Fibroblast of skin of left biceps (primary cell): ENCODE data around the gene SH3BP5.
A peak's percentile ranks its signal among the peaks of the same experiment; 100 is the strongest.

Source experiments
- DNase-seq, 2 experiments: peaks; one replicate each; pipeline ENCODE4 v3.0.0-alpha.2; 2013; ENCODE audit warnings: low read depth in 2 of 2

The SH3BP5 gene

DNA sequence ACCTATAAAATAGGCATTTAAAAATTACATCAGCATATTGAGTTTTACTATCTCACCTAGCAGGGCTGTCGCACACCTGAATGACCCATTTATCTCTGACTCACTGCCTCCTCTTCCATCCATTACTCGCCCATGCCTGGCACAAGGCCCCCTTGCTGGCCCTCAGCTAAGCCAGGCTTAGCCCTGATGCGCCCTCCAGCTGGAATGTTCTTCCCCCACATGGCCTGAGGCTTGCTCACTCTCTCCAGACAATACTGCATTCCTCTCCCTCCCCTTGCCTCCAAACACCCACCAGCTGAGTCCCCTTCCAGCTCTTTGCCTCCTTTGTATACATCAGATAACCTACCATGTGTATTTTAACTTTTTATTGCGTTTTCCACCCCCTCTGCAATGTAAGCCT, 7.2 kb downstream of the SH3BP5 start:
- peak in 1 of 2 experiments; percentile 42 for DNase-seq

DNA sequence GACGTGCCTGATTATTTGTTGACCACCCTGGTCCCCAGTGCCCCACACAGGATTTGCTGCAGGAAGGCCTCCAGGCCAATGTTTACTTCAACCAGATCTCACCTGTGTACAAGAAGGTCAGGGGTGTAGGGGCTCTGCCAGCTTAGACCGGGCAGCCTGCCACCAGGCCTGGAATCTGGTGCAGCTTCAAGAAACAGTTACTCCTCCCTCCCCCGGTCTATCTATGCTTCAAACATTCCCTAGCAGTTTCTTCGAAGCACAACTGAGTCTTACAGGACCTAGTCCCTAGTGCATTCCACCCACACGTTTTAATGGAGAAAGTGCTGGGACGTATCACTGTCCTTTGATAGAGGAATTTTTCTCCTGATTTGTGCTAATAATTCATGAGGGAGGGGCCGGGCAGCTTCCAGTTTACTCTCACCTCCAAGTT, 8.0 kb downstream of the SH3BP5 start:
- no peak for DNase-seq

DNA sequence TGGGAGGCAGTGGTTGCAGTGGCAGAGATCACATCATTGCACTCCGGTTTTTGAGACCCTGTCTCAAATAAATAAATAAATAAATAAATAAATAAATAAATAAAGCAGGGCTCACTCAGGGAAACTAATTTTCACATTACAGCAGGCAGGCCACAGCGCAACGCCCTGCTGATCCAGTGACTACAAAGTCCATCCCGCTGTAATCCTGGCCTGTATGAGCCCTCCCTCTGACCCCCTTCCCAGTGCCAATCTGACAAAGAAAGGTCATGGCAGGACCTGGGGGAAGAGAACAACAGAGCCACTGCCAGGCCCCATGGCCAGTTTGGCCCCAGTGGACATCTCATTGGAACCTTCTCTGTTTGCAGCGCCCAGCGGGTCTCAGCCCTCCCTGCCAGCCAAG, 9.3 kb downstream of the SH3BP5 start:
- no peak for DNase-seq

DNA sequence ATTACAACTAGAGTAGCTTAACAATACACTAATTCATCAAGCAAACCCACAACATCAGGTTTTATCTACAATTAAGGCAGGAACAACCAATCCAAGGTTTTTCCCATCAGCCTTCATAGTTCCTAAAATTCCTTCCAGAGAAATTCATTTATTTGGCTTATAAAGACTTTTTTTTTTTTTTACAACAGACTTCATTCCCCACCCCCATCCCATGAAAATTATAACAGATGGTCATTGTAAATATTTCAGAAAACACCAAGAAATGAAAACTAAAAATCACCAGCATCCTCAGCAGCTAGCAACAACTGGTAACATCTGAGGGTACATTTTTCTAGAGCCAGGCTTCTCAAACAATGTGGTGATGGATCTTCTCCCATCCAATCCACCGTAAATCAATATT, 11.0 kb downstream of the SH3BP5 start:
- DNase-seq = no peak

DNA sequence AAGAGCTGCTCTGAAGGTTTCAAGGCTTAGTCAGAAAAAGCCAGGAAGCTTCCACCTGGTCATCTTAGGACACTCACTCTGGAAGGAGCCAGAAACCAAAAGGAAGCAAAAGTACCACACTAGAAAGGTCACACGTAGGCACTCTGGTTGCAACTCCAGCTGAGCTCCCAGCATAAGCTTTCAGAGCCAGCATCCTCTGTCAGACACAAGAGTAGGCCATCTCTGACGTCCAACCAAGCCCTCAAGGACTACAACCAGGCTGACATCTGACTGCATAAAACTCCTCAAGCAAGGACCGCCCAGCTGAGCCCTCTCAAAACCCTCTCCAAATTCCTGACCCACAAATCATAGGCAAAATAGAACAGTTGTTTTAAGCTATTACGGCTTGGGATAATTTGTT, 12.8 kb downstream of the SH3BP5 start:
- DNase-seq = no peak

DNA sequence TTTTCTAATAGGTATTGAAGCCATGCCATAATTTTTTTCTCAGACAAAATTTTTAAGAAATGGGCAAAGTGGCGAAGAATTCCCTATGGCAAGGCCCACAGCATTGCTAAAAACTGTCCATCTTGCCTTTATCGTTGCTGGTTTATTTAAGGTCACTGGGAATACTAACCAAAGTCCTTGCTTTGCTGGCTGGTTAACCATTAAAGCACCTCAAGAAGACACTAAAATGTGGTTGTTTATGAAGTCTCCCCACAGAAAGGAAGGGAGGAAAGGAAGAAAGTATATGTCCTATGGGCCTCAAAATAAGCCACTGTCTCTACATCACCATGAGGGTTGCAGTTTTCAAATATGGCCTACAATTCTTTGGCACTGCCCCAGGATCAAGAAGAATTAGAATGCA, 13.2 kb downstream of the SH3BP5 start:
- DNase-seq = no peak

DNA sequence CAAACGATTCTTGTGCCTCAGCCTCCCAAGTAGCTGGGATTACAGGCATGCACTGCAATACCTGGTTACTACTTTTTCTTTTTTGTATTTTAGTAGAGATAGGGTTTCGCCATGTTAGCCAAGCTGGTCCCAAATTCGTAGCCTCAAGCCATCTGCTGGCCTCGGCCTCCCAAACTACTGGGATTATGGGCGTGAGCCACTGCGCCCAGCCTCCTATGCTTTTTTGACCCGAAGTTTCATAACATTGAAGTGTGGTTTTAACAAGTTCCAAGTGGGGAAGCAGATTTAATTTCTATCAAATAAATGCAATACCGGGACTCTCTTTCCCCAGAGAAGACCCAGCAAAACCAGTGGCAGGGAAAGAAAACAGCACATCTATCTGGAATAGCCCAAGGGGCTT, 13.7 kb downstream of the SH3BP5 start:
- no peak for DNase-seq

DNA sequence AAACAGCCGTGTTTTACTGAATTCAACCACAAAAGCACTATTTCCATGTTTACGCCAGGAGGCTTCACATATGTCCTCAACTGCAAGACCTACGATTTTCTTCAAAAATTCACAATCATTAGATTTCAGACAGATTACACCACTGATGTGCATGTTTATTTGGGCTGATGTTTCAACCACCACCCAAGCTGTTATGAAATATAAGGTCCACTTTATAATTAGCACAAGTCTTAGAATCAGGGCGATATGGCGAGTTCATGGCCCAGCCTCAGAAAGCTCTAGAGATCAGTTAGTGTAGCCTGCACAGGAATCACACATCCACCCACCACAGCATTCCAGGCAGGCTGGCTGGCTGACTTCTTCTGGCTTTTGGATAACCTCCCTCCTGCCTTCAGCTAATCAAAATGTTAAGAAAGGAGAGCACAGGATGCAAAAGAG, 15.4 kb downstream of the SH3BP5 start:
- peak in 1 of 2 experiments; percentile 58 for DNase-seq

DNA sequence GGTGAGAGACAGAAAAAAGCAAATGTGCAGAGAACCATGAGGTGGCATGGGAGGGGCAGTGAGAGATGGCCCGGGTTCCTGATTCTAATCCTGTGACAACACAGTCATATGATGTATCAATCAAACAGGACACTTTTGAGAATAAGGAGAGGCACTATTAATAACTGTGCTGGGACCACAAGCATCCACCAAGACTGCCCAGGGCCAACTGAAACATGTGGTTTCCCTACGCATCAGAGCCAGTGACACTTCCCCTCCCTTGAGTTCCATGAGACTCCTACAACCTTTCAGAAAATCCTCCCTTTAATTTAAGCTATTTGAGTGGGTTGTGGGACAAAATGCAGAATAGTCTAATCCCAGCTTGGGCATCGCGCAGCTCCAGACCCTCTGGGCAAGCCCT, 17.4 kb downstream of the SH3BP5 start:
- DNase-seq = no peak

DNA sequence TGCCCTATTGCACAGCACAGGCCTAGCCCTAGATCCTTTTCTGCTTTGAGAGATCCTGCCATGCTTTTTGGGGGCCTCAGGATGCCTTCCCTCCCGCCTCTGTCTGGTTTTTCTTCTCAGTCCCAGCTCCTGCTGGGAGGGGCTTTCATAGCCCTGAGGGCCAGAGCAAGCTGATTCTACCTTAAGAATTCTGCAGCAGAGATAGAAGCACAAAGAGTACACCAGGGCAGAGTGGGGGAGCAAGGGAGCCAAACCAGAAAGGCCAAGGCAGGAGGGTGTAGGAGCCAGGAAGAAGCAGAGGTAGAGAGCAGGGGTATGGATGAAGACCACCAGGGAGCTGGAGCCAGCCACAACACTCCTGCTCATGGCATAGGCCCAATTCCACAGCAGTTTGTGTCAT, 18.1 kb downstream of the SH3BP5 start:
- DNase-seq = no peak

DNA sequence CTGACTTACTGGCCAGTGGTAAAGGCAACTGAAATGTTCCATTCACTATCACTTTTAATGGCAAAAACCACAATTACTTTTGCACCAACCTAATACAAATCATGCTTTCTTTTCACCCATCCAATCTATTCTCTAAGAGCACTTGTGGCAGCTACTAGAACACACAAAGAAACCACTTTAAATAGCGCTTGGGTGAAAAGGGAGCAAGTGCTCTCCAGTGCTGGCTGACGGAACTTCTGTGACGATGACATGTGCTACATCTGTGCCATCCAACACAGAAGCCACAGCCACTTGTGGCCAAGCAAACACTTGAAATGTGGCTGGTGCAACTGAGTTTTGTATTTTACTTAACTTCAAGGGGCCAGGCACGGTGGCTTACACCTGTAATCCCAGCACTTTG, 18.9 kb downstream of the SH3BP5 start:
- DNase-seq = no peak

DNA sequence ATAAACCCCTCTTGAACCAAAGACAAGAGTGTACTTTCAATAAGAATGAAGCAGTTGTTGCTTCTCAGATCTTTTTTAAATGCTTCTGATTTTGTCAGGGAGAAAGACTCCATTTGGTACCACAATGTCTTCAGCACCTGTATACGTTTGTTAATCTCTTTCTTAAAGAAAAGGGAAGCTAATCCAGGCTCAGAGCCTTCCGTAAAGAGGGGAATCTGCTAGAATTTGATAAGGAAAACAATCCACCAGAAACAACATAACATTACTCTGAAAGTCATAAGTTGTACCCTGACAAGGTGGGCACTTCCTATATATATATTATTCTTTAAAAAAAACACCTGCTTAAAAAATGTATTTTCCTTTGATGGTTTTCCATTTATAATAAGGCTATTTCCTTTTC, 19.8 kb downstream of the SH3BP5 start:
- no peak for DNase-seq

DNA sequence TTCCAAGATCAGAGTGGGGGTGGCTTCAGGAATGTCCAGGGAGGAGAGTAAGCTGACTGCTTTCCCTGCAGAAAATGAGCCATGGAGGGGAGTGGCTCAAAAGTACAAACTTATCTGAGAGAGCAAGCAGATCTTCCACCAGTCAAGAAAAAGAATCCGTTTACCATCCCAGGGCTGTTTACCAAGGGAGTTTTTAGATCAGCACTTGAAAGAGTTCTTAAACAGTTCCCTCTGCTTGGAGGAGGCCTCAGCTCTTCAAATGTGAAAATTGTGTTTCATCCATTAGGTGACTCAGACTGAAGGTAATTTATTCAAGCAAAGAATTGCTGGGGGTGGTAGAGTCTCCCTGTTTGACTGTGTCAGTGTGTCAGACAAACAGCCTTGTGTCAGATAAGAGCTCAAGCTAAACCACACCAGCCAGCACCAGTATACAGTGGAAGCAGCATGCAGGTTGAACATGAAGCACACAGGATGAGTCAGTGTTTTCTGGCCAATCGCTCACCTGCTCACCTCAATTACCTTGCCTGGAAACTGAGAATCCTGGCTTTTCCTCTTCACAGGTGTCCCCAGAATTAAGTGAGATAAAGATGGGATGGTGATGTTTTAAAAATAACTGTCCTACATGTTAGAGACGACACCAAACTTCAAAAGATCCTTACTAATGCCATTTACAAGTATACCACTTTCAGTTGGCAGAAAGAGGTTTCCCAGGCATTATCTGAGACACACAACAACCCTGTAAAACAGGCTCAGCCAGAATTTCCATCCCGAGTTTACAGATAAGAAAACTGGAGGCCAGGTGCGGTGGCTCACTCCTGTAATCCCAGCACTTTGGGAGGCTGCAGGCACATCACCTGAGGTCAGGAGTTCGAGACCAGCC, 21.7 kb downstream of the SH3BP5 start:
- DNase-seq = no peak

DNA sequence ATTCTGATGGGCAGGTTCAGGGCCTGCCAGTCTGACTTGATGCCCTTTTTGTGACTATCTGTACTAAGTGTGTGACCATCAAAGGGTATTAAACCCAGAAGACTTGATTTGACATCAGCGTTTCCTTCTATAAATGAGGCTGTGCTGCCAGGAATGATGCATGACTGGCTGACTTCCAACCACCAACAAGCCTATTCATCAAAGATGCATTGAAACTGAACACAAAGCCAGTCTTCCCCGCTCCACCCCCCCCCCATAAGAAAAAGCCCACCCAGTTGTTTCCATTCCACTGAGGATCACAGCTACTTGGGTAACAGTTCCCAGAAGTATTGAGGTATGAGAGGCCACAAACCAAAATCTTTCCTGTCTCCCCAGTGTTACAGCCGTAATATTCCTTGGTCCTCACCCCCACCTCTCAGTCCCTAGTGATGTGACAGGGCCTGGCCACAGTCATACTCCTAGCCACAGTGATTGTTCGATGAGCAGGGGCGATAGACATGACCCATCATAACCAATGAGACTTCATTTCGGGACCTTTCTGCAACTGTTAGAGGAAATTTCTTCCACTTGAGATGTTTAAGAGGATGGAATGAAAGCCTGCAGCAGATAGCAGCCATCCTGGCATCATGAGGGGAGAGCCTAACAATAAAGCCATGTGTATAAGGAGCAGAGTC, 22.6 kb downstream of the SH3BP5 start:
- no peak for DNase-seq

DNA sequence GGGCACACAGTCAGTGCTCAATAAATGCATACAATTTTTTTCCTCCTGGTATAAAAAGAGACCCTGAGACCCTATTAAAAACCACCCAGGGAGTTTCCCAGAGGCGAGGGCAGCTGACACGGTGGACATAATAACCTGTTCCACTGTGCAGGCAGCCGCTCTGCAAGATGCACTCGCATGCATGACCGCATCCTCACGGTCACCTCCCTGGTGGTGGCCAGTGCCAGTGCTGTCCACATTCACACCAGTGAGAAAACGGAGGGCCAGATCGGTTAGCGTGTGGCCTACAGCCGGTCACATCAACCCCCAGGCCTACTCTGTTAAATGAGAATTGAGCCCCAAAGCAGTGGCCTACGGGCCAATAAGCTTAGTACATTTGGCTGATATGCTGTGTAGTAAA, 24.8 kb downstream of the SH3BP5 start:
- DNase-seq = no peak

DNA sequence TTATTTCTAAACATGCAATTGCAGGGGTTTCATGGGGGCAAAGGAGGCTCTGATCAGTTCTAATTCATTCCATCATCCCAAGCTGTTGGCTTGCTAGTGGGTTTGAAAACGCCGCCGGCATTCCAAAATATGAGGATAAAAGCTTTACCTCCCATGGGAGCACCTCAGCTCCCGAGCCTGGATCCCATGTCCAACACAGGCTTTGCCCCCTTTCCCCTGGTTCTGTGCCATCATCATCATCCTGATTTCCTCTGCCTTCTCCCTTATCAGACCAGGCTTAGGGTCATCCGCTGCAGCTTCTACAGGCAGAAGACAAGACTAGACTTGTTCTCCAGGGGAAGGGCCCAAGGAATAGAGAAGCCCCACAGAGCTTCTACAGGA, 25.4 kb downstream of the SH3BP5 start:
- DNase-seq = no peak

DNA sequence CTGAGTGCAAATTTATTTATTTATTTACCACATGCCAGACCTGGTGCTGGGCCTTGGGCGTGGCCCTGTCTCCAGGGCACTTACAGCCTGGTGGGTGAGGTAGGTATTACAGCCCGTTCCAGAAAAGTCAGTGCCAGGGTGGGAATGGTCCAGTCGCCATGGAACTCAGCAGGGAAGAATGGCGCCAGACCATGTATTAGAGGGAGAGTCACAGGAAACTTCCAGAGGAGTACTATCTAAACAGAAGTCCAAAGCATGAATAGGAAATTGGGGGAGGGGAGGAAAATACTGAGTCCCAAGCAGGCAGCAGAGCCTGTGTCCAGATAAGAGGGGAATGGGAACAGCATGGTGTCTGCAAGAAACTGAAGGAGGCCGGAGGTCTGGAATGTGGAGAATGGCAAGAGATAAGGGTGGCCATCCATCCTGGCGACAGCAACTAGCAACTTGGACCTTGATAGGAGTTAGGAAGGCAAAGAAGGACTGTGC, 27.0 kb downstream of the SH3BP5 start:
- no peak for DNase-seq

DNA sequence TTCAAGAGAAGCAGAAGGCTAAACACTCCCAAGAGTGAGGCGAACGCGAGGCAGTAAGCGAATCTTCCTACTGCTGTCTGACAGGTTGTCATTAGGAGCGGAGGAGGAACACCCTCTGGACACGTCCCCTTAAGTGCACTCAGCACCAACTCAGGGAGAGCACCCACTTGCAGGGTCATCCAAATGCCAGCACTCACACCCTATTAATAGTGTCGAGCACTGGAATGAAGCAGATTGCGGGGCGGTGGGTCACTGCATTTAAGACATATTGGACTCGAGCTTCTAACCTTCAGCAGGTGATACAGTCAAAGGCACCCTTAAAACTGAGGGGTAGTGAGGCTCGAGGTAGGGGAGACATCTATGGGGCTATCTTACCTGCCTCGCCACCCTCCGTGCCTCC, 28.7 kb downstream of the SH3BP5 start:
- DNase-seq = no peak

DNA sequence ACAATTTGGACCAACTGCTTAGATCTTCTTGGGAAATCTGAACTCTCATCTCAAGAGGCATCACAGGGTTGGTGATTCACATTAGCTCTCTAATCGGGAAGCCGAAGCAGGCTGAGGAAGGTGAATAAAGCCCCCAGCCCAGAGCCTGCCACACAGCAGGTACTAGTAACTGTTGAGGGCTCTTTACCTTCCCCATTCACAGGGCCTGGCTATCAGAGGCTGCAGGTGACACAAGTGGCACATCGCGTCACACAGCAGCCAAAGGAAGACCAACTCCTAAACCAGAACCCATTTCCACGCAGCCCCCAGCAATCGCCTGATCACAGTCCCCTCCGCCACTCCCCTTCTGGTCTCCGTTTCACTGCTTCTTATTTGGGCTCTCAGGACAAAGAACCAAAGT, 29.2 kb downstream of the SH3BP5 start:
- no peak for DNase-seq

DNA sequence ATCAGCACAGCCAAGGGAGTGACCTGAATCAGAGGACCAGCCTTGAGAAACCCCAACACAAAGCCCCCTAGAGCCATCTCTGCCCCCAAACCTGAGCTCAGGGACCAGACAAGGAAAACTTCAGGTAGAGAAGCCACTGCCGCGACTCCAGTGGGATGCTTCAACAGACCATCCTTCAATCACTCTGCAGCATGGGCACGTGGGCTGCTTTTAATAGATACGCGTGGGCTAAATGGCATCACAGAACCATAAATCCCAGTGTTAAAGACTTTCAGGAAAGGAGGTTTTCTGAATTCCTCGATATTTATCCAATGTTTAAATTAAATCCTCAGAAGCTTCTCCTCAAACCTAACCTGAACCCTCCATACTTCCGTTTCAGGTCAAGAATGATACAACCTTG, 30.6 kb downstream of the SH3BP5 start:
- DNase-seq = no peak

DNA sequence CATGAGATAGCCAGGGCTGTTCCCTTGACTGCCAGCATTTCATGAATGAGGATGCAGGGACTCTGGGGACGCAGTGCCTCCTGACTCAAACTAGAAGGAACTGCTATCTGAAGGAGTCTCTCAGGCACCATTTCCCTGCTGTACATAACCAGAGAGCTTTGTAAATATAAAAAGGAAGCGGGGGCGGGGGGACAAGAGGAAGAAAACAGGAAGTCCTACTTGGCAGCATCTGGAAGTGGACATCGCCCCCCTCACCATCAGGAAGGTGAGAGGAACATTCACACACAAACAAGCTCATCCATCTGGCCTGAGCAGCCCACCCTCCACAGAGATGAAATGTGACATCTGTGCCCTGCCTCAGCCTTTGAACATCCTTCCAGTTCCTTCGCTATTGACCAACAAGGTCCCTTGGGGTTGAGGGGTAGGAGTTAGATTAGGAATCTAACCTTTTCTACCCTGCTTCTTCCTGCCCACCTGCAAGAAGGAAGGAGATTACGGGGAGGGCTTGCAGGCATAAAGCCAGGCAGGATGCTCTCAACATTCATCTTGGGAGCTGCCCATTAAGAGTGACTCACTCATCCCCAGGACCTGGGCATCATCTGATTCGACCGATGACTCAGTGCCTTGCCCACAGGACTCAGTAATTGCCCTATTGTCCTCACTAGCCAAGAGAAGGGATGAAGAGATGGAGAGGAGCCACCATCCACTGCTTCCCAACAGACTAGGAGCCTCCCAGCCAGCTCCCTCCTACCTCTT, 31.9 kb downstream of the SH3BP5 start:
- DNase-seq = no peak

DNA sequence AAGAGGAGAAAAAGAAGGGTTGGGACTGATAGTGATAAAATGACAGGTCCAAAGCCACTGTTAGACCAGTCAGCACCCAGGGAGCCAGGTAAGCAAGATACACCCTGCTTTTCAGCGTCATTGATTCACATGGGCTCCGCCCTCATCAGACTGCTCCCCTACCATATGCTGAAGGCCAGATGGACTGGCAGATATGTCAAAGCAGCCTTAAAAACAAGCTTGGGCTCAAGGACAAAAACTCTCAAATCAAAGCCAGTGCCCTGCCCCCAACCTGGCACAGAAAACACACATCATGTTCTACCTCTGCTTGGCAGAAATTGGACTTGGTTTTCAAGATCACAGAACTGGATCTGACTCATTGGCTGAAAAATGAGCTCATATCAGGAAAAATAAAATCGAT, 33.4 kb downstream of the SH3BP5 start:
- DNase-seq = no peak
